Neural progenitor cell (in vitro differentiated cells): ENCODE data around the gene CPB2.

ENCODE experiments used
- CTCF ChIP-seq: fragments of 200-600 bp; sonication (generic); IDR thresholded peaks from 2 replicates; pipeline ENCODE4 v1.5.1; 2017; ENCODE audit warnings: antibody characterized with exemption, mild to moderate bottlenecking
- EZH2 ChIP-seq: fragments of 200-600 bp; sonication (generic); IDR thresholded peaks from 2 replicates; pipeline ENCODE4 v1.6.1; 2017; ENCODE audit warnings: antibody characterized with exemption, mild to moderate bottlenecking, moderate library complexity
- EZH2phosphoT487 ChIP-seq: fragments of 200-600 bp; sonication (generic); IDR thresholded peaks from 2 replicates; pipeline ENCODE4 v1.6.1; 2017; ENCODE audit warnings: antibody characterized with exemption

GRCh38 chr13:46082324-46082723 is 22.5 kb downstream of the CPB2 start:
- TF ChIP-seq EZH2phosphoT487 (no peak), CTCF (no peak), EZH2 (no peak)
